Adrenal gland (tissue), 5 donors: ENCODE data around the gene RFESD.
"Not testable (repeated sequence)": the region's sequence is repeated elsewhere in the genome, so short reads cannot be mapped to it uniquely, and the experiment has no call there.

ENCODE experiments used
- CTCF ChIP-seq, 6 experiments: fragments of 450-650 bp in 4 of 6; fragments of 200-600 bp in 2 of 6; sonication (generic) in 1 of 6; IDR thresholded peaks; 1 replicate in 5 of 6; 2 replicates in 1 of 6; pipeline versions ENCODE4 v1.5.1 to v1.8.0; 2016 to 2021; ENCODE audit warnings: antibody characterized with exemption in 6 of 6, mild to moderate bottlenecking in 2 of 6, moderate library complexity in 1 of 6
- POLR2A ChIP-seq, 2 donors: fragments of 450-650 bp; IDR thresholded peaks; one replicate each; pipeline ENCODE4 v1.6.1; 2017; ENCODE audit warnings: antibody characterized with exemption in 2 of 2, mild to moderate bottlenecking in 2 of 2, moderate library complexity in 1 of 2
- donor health status: DM: no; HTN: no; CAD: no.

GRCh38 chr5:95706196-95706595 lies 59.6 kb downstream of the RFESD start:
- TF ChIP-seq CTCF, POLR2A (IDR thresholded peaks at IDR 0.05): not testable (repeated sequence)
